HG03039 (cell line): ENCODE measurements around the gene RASSF3.
"Not testable (repeated sequence)": the region's sequence is repeated elsewhere in the genome, so short reads cannot be mapped to it uniquely, and the experiment has no call there.

Experiments used
- ATAC-seq: cut with Tn5 transposase; IDR thresholded peaks from one replicate; pipeline ENCODE4 v1.9.1; 2021; ENCODE audit warnings: mild to moderate bottlenecking, moderate library complexity; ENCODE audit not compliant: unreplicated experiment

The RASSF3 gene

DNA sequence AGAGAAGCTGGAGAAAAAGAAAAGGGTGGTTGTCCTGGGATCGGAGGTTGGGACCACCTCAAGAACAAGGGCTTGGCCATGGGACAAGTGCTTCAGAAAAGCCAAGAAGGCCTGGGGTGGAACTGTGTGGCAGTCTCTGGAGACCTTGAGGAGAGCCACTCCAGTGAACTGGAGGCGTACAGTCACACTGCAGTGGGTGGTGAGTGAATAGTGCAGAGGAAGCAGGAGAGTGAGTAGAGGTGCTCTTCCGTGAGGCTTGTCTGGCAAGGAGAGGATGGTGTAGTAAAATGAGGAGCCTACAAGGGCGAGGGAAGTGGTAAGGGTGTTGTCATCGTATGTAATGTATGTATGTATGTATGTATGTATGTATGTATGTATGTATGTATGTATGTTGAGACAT lies 20.9 kb downstream of the RASSF3 start:
- ATAC-seq = no peak

DNA sequence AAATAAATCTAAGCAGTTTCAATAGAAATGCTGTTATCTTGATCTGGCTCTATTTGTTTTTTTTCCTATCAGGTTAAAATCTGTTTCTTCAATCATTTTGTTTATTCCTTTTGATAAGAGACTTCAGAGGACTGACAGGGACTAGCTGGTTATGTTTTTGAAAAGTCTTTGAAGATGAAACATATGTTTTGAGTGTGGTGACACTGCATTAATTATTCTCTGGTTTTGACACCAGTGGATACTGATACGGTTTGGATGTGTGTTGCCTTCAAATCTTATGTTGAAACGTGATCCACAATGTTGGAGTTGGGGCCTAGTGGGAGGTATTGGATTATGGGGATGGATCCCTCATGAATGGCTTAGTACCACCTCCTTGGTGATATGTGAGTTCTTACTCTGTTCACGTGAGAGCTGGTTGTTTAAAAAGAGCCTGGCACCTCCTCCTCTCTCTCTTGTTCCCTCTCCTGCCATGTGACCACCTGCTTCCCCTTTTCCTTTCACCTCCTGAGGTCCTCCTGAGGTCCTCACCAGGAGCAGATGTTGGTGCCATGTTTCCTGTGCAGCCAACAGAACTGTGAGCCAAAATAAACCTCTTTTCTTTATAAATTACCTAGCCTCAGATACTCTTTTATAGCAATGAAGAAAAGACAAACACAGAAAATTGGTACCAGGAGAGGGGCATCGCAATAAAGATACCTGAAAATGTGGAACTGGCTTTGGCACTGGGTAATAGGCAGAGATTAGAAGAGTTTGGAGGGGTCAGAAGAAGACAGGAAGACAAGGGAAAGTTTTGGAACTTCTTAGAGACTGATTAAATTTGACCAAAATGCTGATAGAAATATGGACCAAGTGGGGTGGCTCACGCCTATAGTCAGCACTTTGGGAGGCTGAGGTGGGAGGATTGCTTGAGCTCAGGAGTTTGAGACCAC lies 23.0 kb downstream of the RASSF3 start:
- ATAC-seq = no peak

DNA sequence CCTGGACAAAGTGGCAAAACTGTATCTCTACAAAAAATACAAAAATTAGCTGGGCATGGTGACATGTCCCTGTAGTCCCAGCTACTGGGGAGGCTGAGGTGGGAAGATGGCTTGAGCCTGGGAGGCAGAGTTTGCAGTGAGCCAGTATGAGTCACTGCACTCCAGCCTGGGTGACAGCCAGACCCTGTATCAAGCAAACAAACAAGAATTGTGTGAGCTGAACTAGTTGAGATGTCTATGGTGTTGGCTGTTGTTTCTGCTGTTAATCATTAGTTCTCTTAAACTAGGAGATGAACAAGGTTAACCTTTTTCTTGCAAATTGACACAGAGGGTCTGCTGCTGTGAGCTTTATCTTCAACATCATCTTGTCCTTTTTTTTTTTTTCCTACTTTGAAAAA lies 23.6 kb downstream of the RASSF3 start:
- ATAC-seq = no peak

DNA sequence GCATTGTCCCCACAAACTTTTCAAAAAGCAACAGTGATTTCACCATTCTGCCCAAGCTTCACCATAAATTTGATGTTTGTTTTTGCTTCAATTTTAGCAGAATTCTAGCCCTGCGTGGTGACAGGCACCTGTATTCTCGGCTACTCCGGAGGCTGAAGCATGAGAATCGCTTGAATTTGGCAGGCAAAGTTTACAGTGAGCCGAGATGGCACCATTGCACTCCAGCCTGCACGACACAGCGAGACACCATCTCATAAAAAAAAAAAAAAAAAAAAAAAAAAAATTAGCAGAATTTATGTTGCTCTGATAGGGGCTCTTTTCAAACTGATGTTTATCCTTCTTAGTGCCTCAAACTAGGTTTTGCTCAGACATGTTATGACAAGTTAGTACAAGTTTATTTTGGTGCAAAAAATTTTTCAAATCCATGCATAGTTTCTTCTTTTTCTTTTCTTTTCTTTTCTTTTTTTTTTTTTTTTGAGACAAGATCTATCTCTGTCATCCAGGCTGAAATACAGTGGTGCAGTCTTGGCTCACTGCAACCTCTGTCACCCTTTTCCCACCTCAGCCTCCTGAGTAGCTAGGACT lies 24.3 kb downstream of the RASSF3 start:
- no peak for ATAC-seq

DNA sequence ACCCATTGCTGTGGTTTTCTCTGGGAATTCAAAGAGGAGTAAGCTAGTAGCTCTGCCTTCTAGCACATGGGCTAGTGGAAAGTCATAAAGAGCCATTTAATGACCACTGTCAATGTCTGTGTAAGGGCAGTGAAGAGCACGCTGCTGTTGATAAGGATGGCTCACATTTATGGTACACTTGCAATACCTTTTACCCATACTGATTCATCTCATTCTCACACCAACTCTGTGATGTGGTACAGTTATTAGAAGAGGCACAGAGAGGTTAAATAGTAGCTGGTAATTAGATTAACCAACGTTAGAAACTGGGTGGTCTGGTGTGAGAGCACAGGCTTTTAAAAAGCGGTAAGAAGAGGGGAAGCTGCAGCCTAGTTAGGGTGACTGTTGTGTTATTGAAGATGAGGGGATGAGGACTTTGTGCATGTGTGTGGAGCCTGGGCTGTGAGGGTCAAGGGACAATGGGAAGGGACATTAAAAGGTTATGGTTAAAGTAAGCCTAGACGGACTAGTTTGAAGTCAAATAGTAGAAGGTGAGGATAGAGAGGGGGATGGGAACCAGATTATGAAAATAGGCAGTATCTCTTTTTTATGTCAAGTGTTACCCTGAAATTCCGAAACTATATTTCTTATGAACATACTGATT lies 25.2 kb downstream of the RASSF3 start:
- no peak for ATAC-seq

DNA sequence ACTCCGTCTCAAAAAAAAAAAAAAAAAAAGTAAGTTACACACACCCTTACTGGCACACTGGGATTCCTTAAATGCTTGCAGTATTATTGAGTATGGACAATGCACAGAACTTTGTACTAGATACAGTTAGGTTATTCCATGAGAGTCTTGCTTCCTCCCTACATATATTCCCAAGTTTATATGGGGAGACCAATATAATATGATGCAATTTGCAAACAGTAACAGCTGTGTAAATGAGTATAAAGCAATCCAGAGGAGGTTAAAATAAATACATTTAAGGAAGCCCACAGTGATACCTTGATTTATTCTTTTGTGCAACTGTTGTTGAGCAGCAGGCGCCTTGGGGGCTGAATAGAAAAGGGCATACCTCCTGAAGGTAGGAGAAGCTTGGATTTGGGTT lies 26.6 kb downstream of the RASSF3 start:
- no peak for ATAC-seq

DNA sequence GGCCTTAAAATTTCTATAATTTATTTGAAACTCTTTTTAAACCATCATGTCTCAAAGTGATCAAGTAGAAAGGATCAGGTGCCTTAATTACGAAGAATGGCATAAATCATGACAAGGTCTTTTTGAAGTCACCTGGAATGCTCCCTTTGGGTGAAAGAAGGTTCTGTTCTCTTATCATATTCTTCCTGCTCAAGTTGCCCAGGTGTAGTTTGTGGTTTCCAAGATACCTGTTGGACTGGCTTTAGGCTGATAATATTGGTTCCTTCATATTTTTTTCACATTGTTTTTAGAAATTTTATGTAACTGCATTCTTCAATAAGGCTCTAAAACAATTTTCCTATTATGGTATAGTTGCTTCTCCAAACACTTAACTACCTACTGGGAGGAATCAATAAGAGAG lies 29.2 kb downstream of the RASSF3 start:
- ATAC-seq = no peak

DNA sequence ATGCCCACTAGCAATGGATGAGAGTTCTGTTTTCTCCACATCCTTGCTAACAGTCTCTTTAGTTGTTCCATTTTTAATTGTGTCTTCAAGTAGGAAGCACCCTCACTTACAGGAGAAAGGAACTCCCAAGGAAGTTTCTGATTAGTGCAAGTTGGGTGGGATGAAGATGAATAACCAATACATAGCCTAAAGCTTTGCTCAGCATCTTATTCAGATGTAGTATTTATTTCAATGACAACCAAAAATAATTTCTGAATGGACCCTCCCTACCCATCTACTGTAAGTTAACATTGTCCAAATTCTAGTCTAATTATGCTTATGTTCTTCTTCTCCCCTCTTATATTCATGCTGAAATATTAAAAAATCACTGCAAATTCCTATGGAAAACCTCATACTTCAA lies 36.0 kb downstream of the RASSF3 start:
- no peak for ATAC-seq

DNA sequence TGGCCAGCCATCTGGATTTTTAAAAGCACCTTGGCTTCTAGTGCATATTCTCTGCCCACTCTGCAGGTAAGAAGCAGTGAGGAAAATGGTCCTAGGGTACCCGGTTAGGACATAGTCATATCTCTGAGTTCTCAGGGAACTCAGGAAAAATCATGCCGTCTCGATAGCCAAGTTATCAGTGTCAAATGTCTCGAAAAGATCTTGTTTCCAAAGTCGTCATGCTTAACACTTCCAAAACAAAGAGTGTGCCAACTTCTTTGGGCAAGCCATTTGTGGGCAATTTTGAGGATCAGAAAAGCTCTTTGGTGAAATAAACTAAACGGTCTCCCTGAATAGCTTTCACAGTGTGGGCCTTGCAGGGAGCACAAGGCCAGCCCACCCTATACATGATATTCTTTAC lies 39.2 kb downstream of the RASSF3 start:
- ATAC-seq = no peak

DNA sequence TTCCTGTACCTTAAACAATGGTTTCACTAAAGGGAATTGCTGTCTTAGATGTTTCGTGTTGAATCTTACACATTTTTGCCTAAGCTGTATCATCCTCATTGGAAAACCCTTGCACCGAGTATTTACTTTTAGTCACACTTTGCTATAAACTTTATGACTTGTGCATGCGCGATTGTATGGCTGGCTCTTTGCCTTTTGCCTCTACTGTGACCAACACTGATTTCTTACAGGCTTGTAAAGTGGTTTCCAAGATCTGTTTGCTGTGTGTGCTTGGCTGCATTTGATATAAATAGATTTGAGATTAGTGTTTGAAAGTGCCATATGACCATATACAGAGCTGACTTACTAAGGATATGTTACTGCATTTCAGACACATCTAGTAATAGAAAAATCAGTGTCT lies 40.5 kb downstream of the RASSF3 start:
- no peak for ATAC-seq

DNA sequence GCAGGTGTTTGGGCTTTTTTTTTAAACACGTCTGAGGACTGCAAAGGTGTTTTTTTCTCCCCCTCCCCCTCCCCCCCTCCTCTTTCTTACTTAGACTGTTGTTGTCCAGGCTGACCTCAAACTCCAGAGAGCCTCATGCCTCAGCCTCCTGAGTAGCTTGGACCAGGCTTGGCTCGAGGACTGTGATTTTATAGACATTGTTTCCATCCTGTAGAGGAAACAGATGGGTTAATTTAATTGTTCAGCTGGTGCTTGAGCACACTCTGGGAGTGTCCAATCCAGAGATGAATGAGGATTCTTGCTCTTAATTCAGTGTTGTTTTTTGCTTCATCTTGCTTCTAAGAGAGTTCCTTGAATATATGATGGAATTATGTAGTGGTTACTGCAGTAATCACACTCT lies 42.1 kb downstream of the RASSF3 start:
- no peak for ATAC-seq

DNA sequence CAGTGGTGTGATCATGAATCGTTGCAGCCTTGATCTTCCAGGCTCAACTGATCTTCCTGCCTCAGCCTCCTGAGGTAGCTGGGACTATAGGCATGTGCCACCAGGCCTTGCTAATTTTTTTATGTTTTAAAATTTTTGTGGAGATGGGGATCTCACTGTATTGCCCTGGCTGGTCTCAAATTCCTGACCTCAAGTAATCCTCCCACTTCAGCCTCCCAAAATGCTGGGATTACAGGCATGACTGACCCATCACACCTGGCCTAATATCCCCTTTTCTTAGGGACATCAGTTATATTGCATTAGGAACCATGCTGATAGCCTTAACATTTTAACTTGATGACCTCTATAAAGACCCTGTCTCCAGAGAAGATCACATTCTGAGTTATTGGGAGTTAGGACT lies 42.8 kb downstream of the RASSF3 start:
- no peak for ATAC-seq

DNA sequence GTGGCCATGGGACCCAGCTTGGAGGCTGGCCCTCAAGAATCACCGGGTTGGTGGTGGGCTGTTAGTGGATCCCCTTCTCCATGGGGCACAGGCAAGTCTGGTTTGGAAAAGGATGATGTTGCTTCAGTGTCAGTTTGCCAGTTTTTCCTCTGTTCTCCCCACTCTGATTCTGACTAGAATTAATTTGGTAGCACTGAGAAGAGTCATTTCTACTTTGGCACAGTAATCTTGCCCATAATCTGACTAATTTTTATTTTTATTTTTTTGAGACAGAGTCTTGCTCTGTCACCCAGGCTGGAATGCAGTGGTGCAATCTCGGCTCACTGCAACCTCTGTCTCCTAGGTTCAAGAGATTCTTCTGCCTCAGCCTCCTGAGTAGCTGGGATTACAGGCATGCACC lies 43.6 kb downstream of the RASSF3 start:
- ATAC-seq = not testable (repeated sequence)

DNA sequence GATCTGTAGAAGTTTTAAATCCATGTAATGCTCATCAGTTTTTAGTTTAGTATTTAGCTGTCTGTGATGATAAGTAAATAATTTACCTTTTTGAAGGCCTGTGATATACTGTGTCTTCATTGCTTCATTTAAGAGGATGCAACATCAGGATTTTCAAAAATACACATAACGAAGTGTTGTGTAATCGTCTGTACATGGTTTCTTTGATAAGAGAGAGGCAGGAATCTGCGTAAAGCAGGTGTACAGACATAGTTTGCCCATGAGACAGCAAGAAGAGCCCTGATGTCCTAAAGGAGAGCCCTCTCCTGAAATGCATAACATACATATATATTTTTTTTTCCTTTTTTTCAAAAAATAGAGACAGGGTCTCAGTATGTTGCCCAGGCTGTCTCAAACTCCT lies 44.8 kb downstream of the RASSF3 start:
- ATAC-seq = no peak

DNA sequence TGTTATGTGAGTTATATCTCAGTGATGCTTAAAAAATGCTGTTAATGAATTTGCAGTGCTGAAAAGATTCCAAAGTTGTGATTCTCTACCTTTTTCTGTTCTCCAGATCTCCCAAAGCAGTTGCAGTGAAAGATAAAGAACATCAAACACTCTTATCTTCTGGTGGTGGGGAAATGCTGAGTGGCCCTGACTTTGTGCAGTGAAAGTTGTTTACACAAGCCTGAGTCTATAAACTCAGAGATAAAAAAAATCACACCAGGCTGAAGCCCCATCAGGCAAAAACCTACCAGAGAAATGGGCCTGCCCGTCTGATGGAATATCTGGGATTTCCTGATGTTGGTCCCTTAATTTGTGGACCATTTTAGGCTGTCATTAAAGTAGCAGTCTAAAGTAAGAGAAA lies 46.1 kb downstream of the RASSF3 start:
- no peak for ATAC-seq

DNA sequence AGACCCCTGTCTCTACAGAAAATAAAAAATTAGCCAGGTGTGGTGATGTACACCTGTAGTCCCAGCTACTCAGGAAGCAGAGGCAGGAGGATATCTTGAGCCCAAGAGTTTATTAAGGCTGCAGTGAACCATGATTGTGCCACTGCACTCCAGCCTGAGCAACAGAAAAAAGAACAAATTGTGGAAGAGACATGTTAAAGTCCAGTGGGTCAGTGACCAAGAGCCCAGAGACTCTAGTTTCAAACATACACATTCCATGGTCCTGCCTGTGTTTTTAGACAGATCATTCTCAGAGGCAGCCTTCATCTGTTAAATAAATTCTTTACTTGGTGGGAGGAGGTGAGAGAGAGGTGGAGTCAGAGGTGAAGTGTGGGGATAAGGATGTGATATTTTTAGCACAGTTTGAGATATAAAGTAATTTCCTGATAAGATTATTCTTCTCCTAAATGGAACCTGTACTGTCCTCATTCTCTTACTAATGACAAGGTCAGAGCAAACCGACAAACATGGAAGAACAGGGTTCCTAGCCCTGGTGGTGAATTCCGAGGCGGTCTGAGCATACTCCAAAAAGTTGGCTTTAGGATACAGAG lies 48.7 kb downstream of the RASSF3 start:
- ATAC-seq = no peak

DNA sequence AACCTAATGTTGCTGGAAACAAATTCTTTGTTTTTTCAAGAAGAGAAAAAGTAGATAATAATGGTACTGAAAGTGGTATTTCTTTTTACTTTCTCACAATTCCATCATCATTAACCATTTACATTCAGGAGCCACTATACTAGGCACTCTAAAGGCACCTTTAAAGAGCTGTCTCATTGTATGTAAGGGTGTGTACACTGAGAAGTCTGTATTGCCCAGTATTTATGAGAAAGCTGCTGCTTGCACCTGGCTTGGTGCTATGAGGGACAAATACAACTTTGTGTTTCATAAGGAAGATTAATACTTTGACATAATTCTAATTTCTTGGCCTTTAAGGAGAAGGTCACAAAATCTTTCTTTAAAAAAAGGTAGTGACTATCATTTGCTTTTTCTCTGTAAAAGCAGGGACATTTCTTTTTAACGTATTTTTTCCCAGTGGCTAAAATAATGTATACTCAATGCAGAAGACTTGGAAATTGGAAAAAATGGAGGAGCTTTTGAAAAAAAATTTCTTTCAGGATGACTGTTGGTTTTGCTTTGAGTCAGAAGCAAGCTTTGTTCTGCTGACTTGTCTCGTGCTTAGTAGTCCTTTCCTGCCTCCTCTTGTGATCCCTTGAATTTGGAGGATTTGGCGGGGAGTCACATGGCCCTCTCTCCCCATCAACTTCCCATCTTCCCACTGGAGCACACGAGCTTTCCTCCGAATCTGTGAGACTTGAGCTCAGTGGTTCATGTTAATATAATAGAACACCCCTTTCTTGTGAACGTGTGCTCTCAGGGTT lies 50.1 kb downstream of the RASSF3 start:
- ATAC-seq = no peak

DNA sequence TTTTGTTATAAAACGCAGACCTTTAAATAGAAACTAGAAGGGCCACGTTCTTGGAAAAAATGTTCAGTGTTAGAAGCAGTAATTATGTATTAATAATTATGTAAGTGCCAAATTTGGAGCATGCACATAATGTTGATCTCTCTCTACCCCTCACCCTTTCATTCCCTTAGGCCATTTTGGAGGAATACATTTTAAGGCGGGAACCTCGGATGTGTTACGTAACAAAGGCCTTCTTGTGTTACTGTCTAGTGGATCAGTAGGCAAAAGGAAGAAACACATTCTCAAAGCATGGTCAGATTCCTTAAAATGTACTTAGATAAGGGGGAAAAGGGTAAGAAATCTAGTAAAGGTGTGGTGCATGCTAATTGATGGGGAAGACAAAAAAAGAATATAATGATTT lies 52.7 kb downstream of the RASSF3 start:
- ATAC-seq = no peak

DNA sequence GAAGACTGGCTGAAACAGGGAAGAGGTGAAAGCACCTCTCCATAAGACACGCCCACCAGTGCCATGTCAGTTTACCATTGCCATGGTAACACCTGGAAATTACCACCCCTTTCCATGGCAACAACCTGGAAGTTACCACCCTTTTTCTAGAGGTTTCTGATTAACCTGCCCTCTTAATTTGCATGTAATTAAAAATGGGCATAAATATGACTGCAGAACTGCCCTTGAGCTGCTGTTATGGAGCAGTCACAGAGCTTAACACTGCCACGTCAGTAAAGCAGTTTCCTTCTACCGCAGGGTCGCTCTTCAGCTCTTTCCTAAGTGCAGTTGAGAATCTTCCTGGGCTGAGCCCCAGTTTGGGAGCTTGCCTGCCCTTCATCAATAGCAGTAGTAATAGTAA lies 55.2 kb downstream of the RASSF3 start:
- peak; percentile 36 for ATAC-seq

DNA sequence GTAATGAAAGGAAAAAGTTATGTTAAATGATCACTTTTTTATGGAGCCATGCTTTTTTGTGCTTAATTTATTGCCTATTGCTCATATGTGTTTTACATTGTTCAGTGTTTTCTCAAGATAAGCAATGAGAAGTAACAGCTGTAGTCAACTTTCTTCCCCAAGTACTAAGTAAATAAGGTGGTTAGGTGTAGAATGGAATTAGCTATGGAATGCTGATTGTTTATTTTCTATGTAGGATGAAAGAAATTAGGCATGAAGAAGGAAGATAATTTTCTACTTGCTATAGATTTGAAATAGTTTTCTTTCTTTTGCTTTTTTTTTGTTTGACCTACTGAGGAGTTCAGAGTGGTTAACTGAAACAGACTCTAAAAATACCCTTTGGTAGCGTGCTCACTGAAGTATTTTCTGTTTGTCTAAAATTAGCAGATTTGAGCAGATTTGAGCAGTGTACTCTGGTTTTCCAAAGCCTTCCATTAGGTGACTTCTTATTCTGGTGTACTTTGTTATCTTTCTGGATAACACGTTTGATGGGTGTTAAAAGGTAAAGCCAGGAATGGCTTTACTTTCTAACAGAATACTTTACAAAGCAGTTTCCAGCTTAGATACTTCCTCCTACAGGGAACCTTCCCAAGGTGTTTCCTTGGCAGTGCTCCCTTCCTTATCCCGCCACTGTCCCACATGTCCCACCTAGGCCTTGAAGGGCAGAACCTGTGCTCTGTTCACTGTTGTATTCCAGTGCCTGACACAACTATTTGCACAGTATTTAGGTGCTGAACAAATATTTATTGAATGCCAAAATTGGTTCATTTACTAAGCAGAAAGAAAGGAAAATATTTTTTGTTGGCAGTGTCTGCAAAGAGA lies 56.0 kb downstream of the RASSF3 start:
- ATAC-seq = no peak
